Measurements from ENCODE around the gene LRRC70.

Gene LRRC70

DNA sequence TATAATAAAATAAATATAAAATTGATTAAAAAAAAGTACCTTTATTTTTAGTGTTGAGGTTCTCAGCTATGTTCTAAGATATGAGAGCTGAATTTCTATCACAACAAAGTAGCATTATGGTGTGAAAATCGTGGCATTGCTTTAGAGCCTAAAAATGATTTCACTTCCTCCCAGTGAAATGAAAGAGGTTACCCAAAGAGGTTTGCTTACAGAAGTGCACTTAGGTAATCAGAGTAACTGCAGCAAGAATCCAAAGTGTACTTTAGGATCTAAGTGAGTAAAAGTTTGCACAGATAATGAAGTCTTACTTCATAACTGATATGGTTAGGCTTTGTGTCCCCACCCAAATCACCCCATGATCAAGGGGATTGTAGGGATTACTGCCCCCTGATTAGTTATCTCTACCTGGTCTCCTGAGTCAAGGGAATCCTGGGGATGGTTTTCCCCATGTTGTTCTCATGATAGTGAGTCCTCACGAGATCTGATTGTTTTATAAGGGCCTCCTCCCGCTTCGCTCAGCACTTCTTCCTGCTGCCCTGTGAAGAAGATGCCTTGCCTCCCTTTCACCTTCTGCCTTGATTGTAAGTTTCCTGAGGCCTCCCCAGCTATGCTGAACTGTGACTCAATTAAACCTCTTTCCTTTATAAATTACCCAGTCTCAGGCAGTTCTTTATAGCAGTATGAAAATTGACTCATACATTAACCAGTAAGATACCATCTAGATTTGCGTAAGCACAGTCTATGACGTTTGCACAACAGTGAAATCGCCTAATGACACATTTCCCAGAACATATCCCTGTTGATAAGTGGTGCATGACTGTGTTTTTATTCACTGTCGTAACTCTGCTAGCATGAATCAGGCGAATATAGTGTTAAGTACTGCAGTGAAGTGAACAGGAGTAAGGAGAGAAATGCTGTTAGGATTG, 40.3 kb upstream of the LRRC70 start:
- in situ Hi-C loops (cut with MboI; ENCODE audit: low pct_unique_long_range_greater_than_20kb, low sequenced_read_pairs, unreplicated experiment), result no loop called here
- TF ChIP-seq, protein P1, sequence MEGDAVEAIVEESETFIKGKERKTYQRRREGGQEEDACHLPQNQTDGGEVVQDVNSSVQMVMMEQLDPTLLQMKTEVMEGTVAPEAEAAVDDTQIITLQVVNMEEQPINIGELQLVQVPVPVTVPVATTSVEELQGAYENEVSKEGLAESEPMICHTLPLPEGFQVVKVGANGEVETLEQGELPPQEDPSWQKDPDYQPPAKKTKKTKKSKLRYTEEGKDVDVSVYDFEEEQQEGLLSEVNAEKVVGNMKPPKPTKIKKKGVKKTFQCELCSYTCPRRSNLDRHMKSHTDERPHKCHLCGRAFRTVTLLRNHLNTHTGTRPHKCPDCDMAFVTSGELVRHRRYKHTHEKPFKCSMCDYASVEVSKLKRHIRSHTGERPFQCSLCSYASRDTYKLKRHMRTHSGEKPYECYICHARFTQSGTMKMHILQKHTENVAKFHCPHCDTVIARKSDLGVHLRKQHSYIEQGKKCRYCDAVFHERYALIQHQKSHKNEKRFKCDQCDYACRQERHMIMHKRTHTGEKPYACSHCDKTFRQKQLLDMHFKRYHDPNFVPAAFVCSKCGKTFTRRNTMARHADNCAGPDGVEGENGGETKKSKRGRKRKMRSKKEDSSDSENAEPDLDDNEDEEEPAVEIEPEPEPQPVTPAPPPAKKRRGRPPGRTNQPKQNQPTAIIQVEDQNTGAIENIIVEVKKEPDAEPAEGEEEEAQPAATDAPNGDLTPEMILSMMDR (IDR thresholded peaks at IDR 0.05; ENCODE audit: extremely low read depth, insufficient read depth, missing control alignments), result no peak
- DNase-seq (ENCODE audit: low spot score), result no peak

DNA sequence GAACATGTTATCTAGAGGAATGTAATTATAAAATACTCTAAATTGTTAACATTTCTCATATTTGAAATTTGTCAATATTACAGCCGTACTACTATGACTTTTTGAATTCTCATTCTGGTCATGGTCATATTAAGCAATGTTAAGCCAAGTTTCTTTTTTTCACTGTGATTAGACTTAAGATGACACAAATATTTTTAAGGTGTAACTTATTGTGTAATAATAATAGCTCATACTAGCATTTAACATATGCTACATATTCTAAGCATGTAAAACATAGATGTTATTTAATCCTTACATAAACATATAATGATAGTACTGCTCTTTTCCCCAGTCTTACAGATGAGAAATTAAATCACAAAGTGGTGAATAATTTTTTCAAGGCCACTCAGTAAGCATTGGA, 35.9 kb upstream of the LRRC70 start:
- TF ChIP-seq, protein P1 (IDR thresholded peaks at IDR 0.05; ENCODE audit: extremely low read depth, insufficient read depth, missing control alignments), result no peak
- in situ Hi-C loops (cut with MboI; ENCODE audit: low pct_unique_long_range_greater_than_20kb, low sequenced_read_pairs, unreplicated experiment), result no loop called here
- no peak for DNase-seq (ENCODE audit: low spot score)

DNA sequence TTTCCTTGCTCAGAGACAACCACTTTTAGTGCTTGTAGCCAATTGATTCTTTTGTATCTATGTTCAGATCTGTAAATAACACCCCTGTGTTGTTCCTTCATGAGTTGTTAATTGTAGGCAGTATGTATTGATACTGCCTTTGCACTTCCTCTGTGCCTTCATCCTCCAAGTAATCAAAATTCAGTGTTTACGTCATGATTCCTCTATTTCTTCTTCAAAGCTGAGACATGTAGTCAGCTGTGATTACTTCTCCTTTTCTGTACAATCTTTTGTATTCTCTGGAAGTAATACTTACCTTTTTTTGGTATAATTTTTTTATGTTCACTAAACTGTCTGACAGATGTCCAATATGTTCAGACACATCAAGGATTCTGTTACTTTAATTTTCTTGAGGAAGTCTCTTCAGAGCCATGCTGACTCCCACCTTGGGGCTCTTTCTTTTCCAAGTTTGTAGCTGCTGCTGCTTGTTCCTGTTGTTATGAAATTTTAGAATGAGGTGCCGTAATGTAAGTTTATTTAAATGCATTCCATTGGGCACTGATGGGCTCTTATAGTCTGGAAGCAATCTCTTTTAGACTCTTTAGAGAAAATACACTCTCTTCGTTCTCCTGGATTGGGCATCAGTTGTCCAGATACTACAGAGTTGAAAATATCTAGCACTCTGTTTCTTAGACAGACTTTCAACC, 30.5 kb upstream of the LRRC70 start:
- DNase-seq (ENCODE audit: low spot score), result no peak

DNA sequence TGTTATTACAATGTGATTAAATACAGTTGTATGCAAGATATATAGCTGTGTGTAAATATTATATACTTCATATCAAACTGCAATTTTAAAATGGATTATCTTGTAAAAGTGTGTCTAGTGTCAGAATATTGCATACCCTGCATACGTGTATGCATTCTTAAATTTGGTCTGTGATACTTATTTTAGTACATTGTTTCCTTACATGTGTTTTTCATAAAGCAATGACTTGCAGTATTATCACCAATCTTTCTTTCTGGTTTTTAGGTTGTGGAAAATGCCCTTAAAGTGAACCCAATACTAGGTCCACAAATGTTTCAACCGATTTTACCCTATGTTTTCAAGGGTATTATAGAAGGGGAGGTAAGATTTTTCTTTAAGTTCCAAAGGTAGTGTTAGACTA, 28.5 kb upstream of the LRRC70 start:
- in situ Hi-C loops (cut with MboI; ENCODE audit: low pct_unique_long_range_greater_than_20kb, low sequenced_read_pairs, unreplicated experiment), result no loop called here
- no peak for DNase-seq (ENCODE audit: low spot score)
- TF ChIP-seq, protein P1 (IDR thresholded peaks at IDR 0.05; ENCODE audit: extremely low read depth, insufficient read depth, missing control alignments), result no peak

More for the DNA sequence above, 30.5 kb upstream of the LRRC70 start:
- TF ChIP-seq, protein P1 (IDR thresholded peaks at IDR 0.05; ENCODE audit: extremely low read depth, insufficient read depth, missing control alignments), result no peak
- in situ Hi-C loops (cut with MboI; ENCODE audit: low pct_unique_long_range_greater_than_20kb, low sequenced_read_pairs, unreplicated experiment), result no loop called here

GRCh38 chr5:62555930-62556329, 22.7 kb upstream of the LRRC70 start:
- in situ Hi-C loops (cut with MboI; ENCODE audit: low pct_unique_long_range_greater_than_20kb, low sequenced_read_pairs, unreplicated experiment), result no loop called here
- no peak for DNase-seq (ENCODE audit: low spot score)
- TF ChIP-seq, protein P1 (IDR thresholded peaks at IDR 0.05; ENCODE audit: extremely low read depth, insufficient read depth, missing control alignments), result no peak

- in situ Hi-C loops (cut with MboI; ENCODE audit: low pct_unique_long_range_greater_than_20kb, low sequenced_read_pairs, unreplicated experiment), result no loop called here
- no peak for DNase-seq (ENCODE audit: low spot score)
- TF ChIP-seq, protein P1 (IDR thresholded peaks at IDR 0.05; ENCODE audit: extremely low read depth, insufficient read depth, missing control alignments), result no peak
Observed at GRCh38 chr5:62558941-62559340, 19.7 kb upstream of the LRRC70 start.

Measured in GM13977 (cell line).